Peyer's patch (tissue), 4 donors: Measurements from ENCODE around the gene PDE4B. TPM values are rescaled to one million over a fixed set of nuclear protein-coding genes. Genes with fewer than 3 reads are reported as not detected.
A peak's percentile ranks its signal among the peaks of the same experiment; 100 is the strongest.

Experiments
- DNase-seq, 3 donors: peaks; one replicate each; pipeline ENCODE4 v3.0.0-alpha.2; 2017 to 2019
- H3K27ac ChIP-seq, 4 donors: fragments of 200-600 bp; sonication (generic); one replicate each; pipeline ENCODE4 v1.5.1; 2016 to 2019
- H3K27me3 ChIP-seq, 2 donors: fragments of 200-600 bp; sonication (generic); one replicate each; pipeline ENCODE4 v1.5.1; 2019
- H3K36me3 ChIP-seq, 3 donors: fragments of 200-600 bp; sonication (generic); one replicate each; pipeline ENCODE4 v1.5.1; 2016 to 2019
- H3K4me1 ChIP-seq, 4 donors: fragments of 200-600 bp; sonication (generic); one replicate each; pipeline ENCODE4 v1.5.1; 2016 to 2019
- H3K4me3 ChIP-seq, 4 donors: fragments of 200-600 bp; sonication (generic); 1 replicate in 3 of 4; 2 replicates in 1 of 4; pipeline ENCODE4 v1.5.1; 2016 to 2019; ENCODE audit warnings: mild to moderate bottlenecking in 1 of 4
- H3K9me3 ChIP-seq, 4 donors: fragments of 200-600 bp; sonication (generic); one replicate each; pipeline ENCODE4 v1.5.1; 2016 to 2019; ENCODE audit warnings: mild to moderate bottlenecking in 1 of 4
- CTCF ChIP-seq, 6 experiments: fragments of 450-650 bp in 4 of 6; fragments of 200-600 bp in 2 of 6; sonication (generic) in 1 of 6; IDR thresholded peaks; one replicate each; pipeline ENCODE4 v1.5.1; 2017 to 2019; ENCODE audit warnings: antibody characterized with exemption in 6 of 6, mild to moderate bottlenecking in 3 of 6, moderate library complexity in 1 of 6
- POLR2A ChIP-seq, 2 donors: fragments of 450-650 bp; IDR thresholded peaks; one replicate each; pipeline ENCODE4 v1.5.1; 2017; ENCODE audit warnings: antibody characterized with exemption in 2 of 2, mild to moderate bottlenecking in 2 of 2, moderate library complexity in 2 of 2
- total RNA-seq, 4 donors: library from RNA; depleted of rRNA; stranded (reverse); fragments of >200 nt; gene quantifications; one replicate each; pipeline ENCODE4 v1.1.0, GENCODE V29; 2016

The PDE4B gene
- total RNA-seq, 4 donors from 2014 or later: 2.1 to 96.6 (median 9.6) TPM

- no peaks in the 10 kb centered on the region for H3K9me3 ChIP-seq
- H3K27me3 ChIP-seq: no peaks in the 10 kb centered on the region
- no peak for TF ChIP-seq POLR2A (IDR thresholded peaks at IDR 0.05)
- TF ChIP-seq CTCF (IDR thresholded peaks at IDR 0.05): peak in 2 of 6 experiments; percentile 2 to 10
- H3K4me3 ChIP-seq: no peak overlapping the region
- H3K4me1 ChIP-seq: no peaks in the 10 kb centered on the region
- no peak for DNase-seq
- no peaks in the 10 kb centered on the region for H3K36me3 ChIP-seq
- no peak overlapping the region for H3K27ac ChIP-seq
Measured at GRCh38 chr1:65758128-65758527, 34.6 kb upstream of the PDE4B start.

GRCh38 chr1:65759516-65759915 is 33.2 kb upstream of the PDE4B start:
- TF ChIP-seq CTCF (IDR thresholded peaks at IDR 0.05) (no peak), POLR2A (IDR thresholded peaks at IDR 0.05) (no peak)
- no peaks in the 10 kb centered on the region for H3K9me3 ChIP-seq
- no peak for DNase-seq
- H3K36me3 ChIP-seq: no peaks in the 10 kb centered on the region
- H3K4me3 ChIP-seq: no peak overlapping the region
- H3K27ac ChIP-seq: no peak overlapping the region
- no peaks in the 10 kb centered on the region for H3K4me1 ChIP-seq
- H3K27me3 ChIP-seq: no peaks in the 10 kb centered on the region

GRCh38 chr1:65762081-65762862 is 30.4 kb upstream of the PDE4B start:
- Histone ChIP-seq H3K27me3 (no peaks in the 10 kb centered on the region), H3K36me3 (no peaks in the 10 kb centered on the region), H3K27ac (no peak overlapping the region), H3K9me3 (no peaks in the 10 kb centered on the region), H3K4me3 (no peak overlapping the region), H3K4me1 (no peaks in the 10 kb centered on the region)
- TF ChIP-seq CTCF (IDR thresholded peaks at IDR 0.05): no peak
- no peak for TF ChIP-seq POLR2A (IDR thresholded peaks at IDR 0.05)
- DNase-seq: no peak

GRCh38 chr1:65764052-65764451 is 28.6 kb upstream of the PDE4B start:
- H3K27me3 ChIP-seq: no peaks in the 10 kb centered on the region
- H3K9me3 ChIP-seq: no peaks in the 10 kb centered on the region
- TF ChIP-seq POLR2A (IDR thresholded peaks at IDR 0.05) (no peak), CTCF (IDR thresholded peaks at IDR 0.05) (no peak)
- DNase-seq: no peak
- H3K36me3 ChIP-seq: no peaks in the 10 kb centered on the region
- no peak overlapping the region for H3K27ac ChIP-seq
- H3K4me3 ChIP-seq: no peak overlapping the region
- no peaks in the 10 kb centered on the region for H3K4me1 ChIP-seq

- Histone ChIP-seq H3K27ac (no peak overlapping the region), H3K27me3 (no peaks in the 10 kb centered on the region), H3K36me3 (no peaks in the 10 kb centered on the region), H3K9me3 (no peaks in the 10 kb centered on the region), H3K4me1 (no peaks in the 10 kb centered on the region), H3K4me3 (no peak overlapping the region)
- no peak for DNase-seq
- TF ChIP-seq POLR2A (IDR thresholded peaks at IDR 0.05) (no peak), CTCF (IDR thresholded peaks at IDR 0.05) (no peak)
Measured at GRCh38 chr1:65765631-65766030, 27.1 kb upstream of the PDE4B start.
